GM06990 (cell line): ENCODE measurements around the gene CCNL2.
"Not testable (repeated sequence)": the region's sequence is repeated elsewhere in the genome, so short reads cannot be mapped to it uniquely, and the experiment has no call there.

ENCODE experiments used
- DNase-seq: peaks from one replicate; pipeline ENCODE4 v3.0.0-alpha.2; 2011; ENCODE audit not compliant: insufficient read length; ENCODE audit errors: extremely low read depth
- H3K27me3 ChIP-seq: replicated peaks from 2 replicates; pipeline ENCODE4 v1.6.0; 2011; ENCODE audit warnings: low read length; ENCODE audit not compliant: control insufficient read depth, insufficient read depth
- H3K36me3 ChIP-seq: 2 replicates; pipeline ENCODE4 v1.5.1; 2011; ENCODE audit warnings: low read length; ENCODE audit not compliant: control insufficient read depth, insufficient read depth
- H3K4me3 ChIP-seq: replicated peaks from 2 replicates; pipeline ENCODE4 v1.5.1; 2011; ENCODE audit warnings: low read depth, mild to moderate bottlenecking, control low read depth, low read length
- CTCF ChIP-seq: IDR thresholded peaks from 2 replicates; pipeline ENCODE4 v1.5.1; 2011; ENCODE audit warnings: low read length, control low read depth, mild to moderate bottlenecking, inconsistent platforms; ENCODE audit not compliant: insufficient read depth, poor library complexity, severe bottlenecking

CCNL2 gene

GRCh38 chr1:1399187-1399871, at the start of gene CCNL2:
CCNL2 (minus strand) TSS chr1:1399335; CDS start chr1:1399306, 29 bp downstream.
- peak; percentile 100 for DNase-seq
- Histone ChIP-seq H3K27me3 (no peaks in the 10 kb centered on the region), H3K4me3 (peak within 1 kb of the TSS; percentile 83), H3K36me3 (peaks cover 24% of the 10 kb centered on the region)
- peak; percentile 58 for TF ChIP-seq CTCF

- not testable (repeated sequence) for H3K27me3 ChIP-seq, DNase-seq, H3K4me3 ChIP-seq, H3K36me3 ChIP-seq
Measured at GRCh38 chr1:1446631-1447030, 47.5 kb upstream of the CCNL2 start.

- no peaks in the 10 kb centered on the region for H3K27me3 ChIP-seq
- no peak for TF ChIP-seq CTCF
- DNase-seq, result no peak
- no peak overlapping the region for H3K4me3 ChIP-seq
- H3K36me3 ChIP-seq, result no peaks in the 10 kb centered on the region
Measured at GRCh38 chr1:1442069-1442770, 43.1 kb upstream of the CCNL2 start.

- Histone ChIP-seq H3K36me3 (no peaks in the 10 kb centered on the region), H3K27me3 (no peaks in the 10 kb centered on the region), H3K4me3 (no peak overlapping the region)
- peak; percentile 58 for DNase-seq
- peak; percentile 99 for TF ChIP-seq CTCF
Measured at GRCh38 chr1:1441002-1441888, 42.1 kb upstream of the CCNL2 start.

- H3K36me3 ChIP-seq, result no peaks in the 10 kb centered on the region
- TF ChIP-seq CTCF, result no peak
- no peaks in the 10 kb centered on the region for H3K27me3 ChIP-seq
- no peak for DNase-seq
- no peak overlapping the region for H3K4me3 ChIP-seq
Measured at GRCh38 chr1:1440262-1441001, 41.3 kb upstream of the CCNL2 start.
